LNCAP (cell line): ENCODE results near the gene PNISR.

ENCODE experiments used
- CTCF ChIP-seq: fragments of 450-650 bp; IDR thresholded peaks from 2 replicates; pipeline ENCODE4 v1.5.1; 2017; ENCODE audit warnings: mild to moderate bottlenecking

PNISR gene

GRCh38 chr6:99434702-99435530 is 9.8 kb upstream of the PNISR start:
- peak; percentile 52 for TF ChIP-seq CTCF

- TF ChIP-seq CTCF: no peak
Observed at GRCh38 chr6:99432877-99433276, 7.8 kb upstream of the PNISR start.

GRCh38 chr6:99431901-99432300 is 6.8 kb upstream of the PNISR start:
- TF ChIP-seq CTCF: no peak

- no peak for TF ChIP-seq CTCF
Observed at GRCh38 chr6:99427988-99428387, 2.9 kb upstream of the PNISR start.

- TF ChIP-seq CTCF: no peak
Observed at GRCh38 chr6:99426451-99426757, 1.3 kb upstream of the PNISR start.

- peak; percentile 62 for TF ChIP-seq CTCF
Observed at GRCh38 chr6:99425647-99426450, 741 bp upstream of the PNISR start.

GRCh38 chr6:99424022-99424421 is 1.1 kb downstream of the PNISR start:
- no peak for TF ChIP-seq CTCF
